ENCODE results near the gene DEFB118.

- TF ChIP-seq, protein P1, sequence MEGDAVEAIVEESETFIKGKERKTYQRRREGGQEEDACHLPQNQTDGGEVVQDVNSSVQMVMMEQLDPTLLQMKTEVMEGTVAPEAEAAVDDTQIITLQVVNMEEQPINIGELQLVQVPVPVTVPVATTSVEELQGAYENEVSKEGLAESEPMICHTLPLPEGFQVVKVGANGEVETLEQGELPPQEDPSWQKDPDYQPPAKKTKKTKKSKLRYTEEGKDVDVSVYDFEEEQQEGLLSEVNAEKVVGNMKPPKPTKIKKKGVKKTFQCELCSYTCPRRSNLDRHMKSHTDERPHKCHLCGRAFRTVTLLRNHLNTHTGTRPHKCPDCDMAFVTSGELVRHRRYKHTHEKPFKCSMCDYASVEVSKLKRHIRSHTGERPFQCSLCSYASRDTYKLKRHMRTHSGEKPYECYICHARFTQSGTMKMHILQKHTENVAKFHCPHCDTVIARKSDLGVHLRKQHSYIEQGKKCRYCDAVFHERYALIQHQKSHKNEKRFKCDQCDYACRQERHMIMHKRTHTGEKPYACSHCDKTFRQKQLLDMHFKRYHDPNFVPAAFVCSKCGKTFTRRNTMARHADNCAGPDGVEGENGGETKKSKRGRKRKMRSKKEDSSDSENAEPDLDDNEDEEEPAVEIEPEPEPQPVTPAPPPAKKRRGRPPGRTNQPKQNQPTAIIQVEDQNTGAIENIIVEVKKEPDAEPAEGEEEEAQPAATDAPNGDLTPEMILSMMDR (IDR thresholded peaks at IDR 0.05): no peak
- TF ChIP-seq POLR2A (IDR thresholded peaks at IDR 0.05): no peak
These were observed 26.5 kb downstream of the DEFB118 start for GRCh38 chr20:31394900-31395299.
